Ishikawa (cell line): ENCODE data around the gene HABP2.

Experiments
- CEBPB ChIP-seq: IDR thresholded peaks from 2 replicates; pipeline ENCODE4 v1.6.1; 2012
- EP300 ChIP-seq: IDR thresholded peaks from 2 replicates; pipeline ENCODE4 v1.6.1; 2012; ENCODE audit warnings: borderline replicate concordance
- FOXM1 ChIP-seq: IDR thresholded peaks from 2 replicates; pipeline ENCODE4 v1.6.1; 2012; ENCODE audit warnings: low read depth, borderline replicate concordance
- MAX ChIP-seq: IDR thresholded peaks from 2 replicates; pipeline ENCODE4 v1.6.1; 2012
- TEAD4 ChIP-seq: IDR thresholded peaks from 2 replicates; pipeline ENCODE4 v1.6.1; 2012
- YY1 ChIP-seq: IDR thresholded peaks from 2 replicates; pipeline ENCODE4 v1.6.1; 2012; ENCODE audit warnings: low read depth

GRCh38 chr10:113552014-113552413 lies 839 bp upstream of the HABP2 start:
- TF ChIP-seq EP300, result no peak
- no peak for TF ChIP-seq TEAD4
- no peak for TF ChIP-seq FOXM1
- no peak for TF ChIP-seq CEBPB
- no peak for TF ChIP-seq YY1
- TF ChIP-seq MAX, result no peak
